ENCODE measurements around the gene RAB33A. TPM values are rescaled to one million over a fixed set of nuclear protein-coding genes. Genes with fewer than 3 reads are reported as not detected.

Gene RAB33A
- 3.6 and 10.6 TPM in 2 replicates for total RNA-seq

DNA sequence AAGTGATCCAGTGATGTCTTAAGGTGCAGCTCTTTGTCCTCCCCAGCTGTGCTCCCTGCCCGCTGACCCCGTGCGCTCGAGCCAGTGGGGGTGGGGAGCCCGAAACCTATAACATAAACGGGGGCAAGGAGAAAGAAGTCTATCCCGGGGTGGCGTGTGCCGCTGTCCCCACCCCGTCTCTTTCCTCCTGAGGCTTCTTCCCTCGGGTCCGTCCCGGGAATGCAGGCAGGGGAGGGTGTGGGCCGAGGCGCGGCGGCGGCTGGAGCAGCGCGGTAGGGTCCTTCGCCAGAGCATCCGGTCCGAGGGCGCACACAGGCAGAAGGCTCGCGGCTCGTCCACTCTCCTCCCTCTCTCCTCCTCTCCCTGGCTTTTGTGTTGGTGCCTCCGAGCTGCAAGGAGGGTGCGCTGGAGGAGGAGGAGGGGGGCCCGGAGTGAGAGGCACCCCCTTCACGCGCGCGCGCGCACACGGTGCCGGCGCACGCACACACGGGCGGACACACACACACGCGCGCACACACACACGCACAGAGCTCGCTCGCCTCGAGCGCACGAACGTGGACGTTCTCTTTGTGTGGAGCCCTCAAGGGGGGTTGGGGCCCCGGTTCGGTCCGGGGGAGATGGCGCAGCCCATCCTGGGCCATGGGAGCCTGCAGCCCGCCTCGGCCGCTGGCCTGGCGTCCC, at the start of gene RAB33A:
RAB33A (plus strand) TSS at position 517 of the 681 bp plus-strand sequence; CDS start at position 618, 101 bp downstream.

DNA sequence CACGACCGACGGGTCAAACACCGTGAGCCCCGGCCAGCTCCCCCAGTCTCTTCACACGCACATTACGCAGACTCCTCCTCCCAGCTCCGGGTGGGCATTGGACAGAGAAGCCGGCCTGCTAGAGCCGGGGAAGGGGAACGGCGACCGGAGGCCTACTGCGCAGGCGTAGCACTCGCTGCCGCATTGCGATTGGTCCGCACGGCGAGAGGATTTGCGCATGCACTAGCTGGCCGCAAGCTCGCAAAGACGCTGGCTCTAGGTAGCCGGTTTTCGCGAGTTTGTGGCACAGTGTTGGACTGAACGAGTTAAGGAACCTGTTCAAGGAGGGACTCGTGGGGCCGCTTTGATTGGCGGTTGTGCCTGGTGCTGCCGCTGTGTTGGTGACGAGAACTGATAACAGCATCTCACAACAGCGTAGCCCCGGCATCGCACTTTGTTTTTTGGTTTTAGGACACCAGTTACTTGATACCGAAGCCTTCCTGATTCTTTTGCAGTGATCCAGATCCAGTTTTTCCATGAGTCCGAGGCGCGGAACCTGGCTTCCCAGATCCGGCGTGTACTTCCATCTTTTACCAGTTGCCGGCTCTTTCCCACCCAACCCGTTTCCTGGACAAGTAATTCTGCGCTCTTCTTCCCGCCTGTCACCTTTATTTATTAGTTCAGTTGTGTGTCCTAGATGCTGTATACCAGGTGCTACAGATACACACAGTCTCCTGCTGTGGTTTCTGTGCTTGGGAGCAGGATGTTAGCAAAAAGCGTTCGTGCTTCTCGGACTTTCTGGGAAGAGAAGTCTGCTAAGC, 5.9 kb upstream of the RAB33A start, which contains the start of gene AIFM1:
AIFM1 (minus strand) TSS at position 139 of the 800 bp plus-strand sequence. CDS start 185 bp downstream, outside the sequence.

Other genes with a start within 250 kb of the RAB33A start
- gene BCORL1, start 189.3 kb upstream of the RAB33A start, total RNA-seq = 3.9 and 8.0 TPM in 2 replicates
- 16.7 and 19.9 TPM in 2 replicates for gene ELF4, start 61.5 kb upstream of the RAB33A start, total RNA-seq
- gene AIFM1, start 6.1 kb upstream of the RAB33A start, total RNA-seq = 10.6 and 12.4 TPM in 2 replicates
- 1.6 and 4.1 TPM in 2 replicates for gene ZNF280C, start 96.9 kb downstream of the RAB33A start, total RNA-seq
- 3.4 and 4.2 TPM in 2 replicates for gene SLC25A14, start 168.0 kb downstream of the RAB33A start, total RNA-seq
- gene GPR119, start 213.7 kb downstream of the RAB33A start, total RNA-seq = not detected in 2 replicates
- gene RBMX2, start 230.0 kb downstream of the RAB33A start, total RNA-seq = 10.7 and 12.3 TPM in 2 replicates